ENCODE data around the gene ZNF69. TPM values are rescaled to one million over a fixed set of nuclear protein-coding genes. Genes with fewer than 3 reads are reported as not detected.
"Not testable (repeated sequence)": the region's sequence is repeated elsewhere in the genome, so short reads cannot be mapped to it uniquely, and the experiment has no call there.

Gene ZNF69
- total RNA-seq, 1 experiment from 2014 or later, result 6.2 TPM

- DNase-seq (ENCODE audit: low read depth), result no peak
These were observed 7.3 kb downstream of the ZNF69 start for GRCh38 chr19:11894851-11895250.

- no peak for DNase-seq (ENCODE audit: low read depth)
These were observed 14.6 kb downstream of the ZNF69 start for GRCh38 chr19:11902228-11902627.

GRCh38 chr19:11905928-11906327, 18.3 kb downstream of the ZNF69 start:
- no peak for DNase-seq (ENCODE audit: low read depth)

GRCh38 chr19:11911937-11912336, 24.4 kb downstream of the ZNF69 start:
- not testable (repeated sequence) for DNase-seq (ENCODE audit: low read depth)

GRCh38 chr19:11914417-11915051, 27.0 kb downstream of the ZNF69 start:
- DNase-seq (ENCODE audit: low read depth), result not testable (repeated sequence)

- no peak for DNase-seq (ENCODE audit: low read depth)
These were observed 34.4 kb downstream of the ZNF69 start for GRCh38 chr19:11921852-11922495.

GRCh38 chr19:11924886-11925650, 37.5 kb downstream of the ZNF69 start, which contains the start of gene ZNF700:
TSS of gene ZNF700 (plus strand) at chr19:11925107. CDS start at chr19:11925211, 104 bp downstream.
- peak; percentile 90 for DNase-seq (ENCODE audit: low read depth)

- not testable (repeated sequence) for DNase-seq (ENCODE audit: low read depth)
These were observed 38.1 kb downstream of the ZNF69 start for GRCh38 chr19:11925651-11926187.

- DNase-seq (ENCODE audit: low read depth), result no peak
These were observed 39.6 kb downstream of the ZNF69 start for GRCh38 chr19:11927227-11927626.

- DNase-seq (ENCODE audit: low read depth), result peak; percentile 86
These were observed 43.5 kb downstream of the ZNF69 start for GRCh38 chr19:11931051-11931450.

GRCh38 chr19:11931513-11931912, 43.9 kb downstream of the ZNF69 start:
- DNase-seq (ENCODE audit: low read depth), result no peak

- DNase-seq (ENCODE audit: low read depth), result not testable (repeated sequence)
These were observed 48.2 kb downstream of the ZNF69 start for GRCh38 chr19:11935829-11936228.

- not testable (repeated sequence) for DNase-seq (ENCODE audit: low read depth)
These were observed 50.8 kb downstream of the ZNF69 start for GRCh38 chr19:11938383-11938782.

- not testable (repeated sequence) for DNase-seq (ENCODE audit: low read depth)
These were observed 53.8 kb downstream of the ZNF69 start for GRCh38 chr19:11941361-11941887.

GRCh38 chr19:11942008-11942842, 54.6 kb downstream of the ZNF69 start:
- no peak for DNase-seq (ENCODE audit: low read depth)

GRCh38 chr19:11942843-11943108, 55.2 kb downstream of the ZNF69 start:
- DNase-seq (ENCODE audit: low read depth), result no peak

GRCh38 chr19:11944656-11945055, 57.1 kb downstream of the ZNF69 start:
- no peak for DNase-seq (ENCODE audit: low read depth)

- DNase-seq (ENCODE audit: low read depth), result no peak
These were observed 61.1 kb downstream of the ZNF69 start for GRCh38 chr19:11948646-11949045.

GRCh38 chr19:11949201-11949600, 61.6 kb downstream of the ZNF69 start:
- peak; percentile 24 for DNase-seq (ENCODE audit: low read depth)

GRCh38 chr19:11949614-11950080, 62.1 kb downstream of the ZNF69 start:
- peak; percentile 10 for DNase-seq (ENCODE audit: low read depth)

GRCh38 chr19:11950312-11950711, 62.7 kb downstream of the ZNF69 start:
- no peak for DNase-seq (ENCODE audit: low read depth)

All from LHCN-M2 (cell line).